Right lobe of liver (tissue), 4 donors: ENCODE results near the gene PPM1H.

Source experiments
- CTCF ChIP-seq, 4 donors: fragments of 200-600 bp in 3 of 4; fragments of 450-650 bp in 1 of 4; IDR thresholded peaks; one replicate each; pipeline versions ENCODE4 v1.5.1 to v1.8.0; 2016 to 2022; ENCODE audit warnings: antibody characterized with exemption in 4 of 4, mild to moderate bottlenecking in 2 of 4
- POLR2A ChIP-seq: fragments of 450-650 bp; IDR thresholded peaks from one replicate; pipeline ENCODE4 v1.6.1; 2017; ENCODE audit warnings: antibody characterized with exemption, mild to moderate bottlenecking
- donor health status: DM: no; HTN: no; CAD: no.
- donor health status: DM: no; HTN: no; CAD: no.
- donor health status: DM: no; HTN: yes; CAD: no.

GRCh38 chr12:62724947-62725451 lies 210.0 kb downstream of the PPM1H start:
- TF ChIP-seq POLR2A (no peak), CTCF (IDR thresholded peaks at IDR 0.05) (no peak)
